MM.1S (cell line): ENCODE results near the gene PRXL2A.
A peak's percentile ranks its signal among the peaks of the same experiment; 100 is the strongest.

ENCODE experiments used
- DNase-seq: peaks from one replicate; pipeline ENCODE4 v3.0.0-alpha.2; 2015
- H2AFZ ChIP-seq: fragments of 300-600 bp; sonication (generic); 2 replicates; pipeline ENCODE4 v1.6.0; 2016; ENCODE audit warnings: antibody characterized with exemption, low read length
- H3F3A ChIP-seq: fragments of 300-600 bp; sonication (generic); 2 replicates; pipeline ENCODE4 v1.6.1; 2016; ENCODE audit warnings: mild to moderate bottlenecking, antibody characterized with exemption, low read length, moderate library complexity, mixed read lengths; ENCODE audit not compliant: insufficient read depth
- H3K27ac ChIP-seq: fragments of 300-600 bp; sonication (generic); 2 replicates; pipeline ENCODE4 v1.5.1; 2016; ENCODE audit warnings: mild to moderate bottlenecking, low read length
- H3K27me3 ChIP-seq: fragments of 300-600 bp; sonication (generic); replicated peaks from 2 replicates; pipeline ENCODE4 v1.6.0; 2016; ENCODE audit warnings: low read length; ENCODE audit not compliant: insufficient read depth
- H3K36me3 ChIP-seq: fragments of 300-600 bp; sonication (generic); replicated peaks from 2 replicates; pipeline ENCODE4 v1.6.1; 2016; ENCODE audit warnings: mild to moderate bottlenecking, low read length, mixed read lengths; ENCODE audit not compliant: insufficient read depth
- H3K4me1 ChIP-seq: fragments of 300-600 bp; sonication (generic); 2 replicates; pipeline ENCODE4 v1.6.1; 2016; ENCODE audit warnings: low read length, mixed read lengths
- H3K4me2 ChIP-seq: fragments of 300-600 bp; sonication (generic); 2 replicates; pipeline ENCODE4 v1.6.0; 2016; ENCODE audit warnings: low read depth, low read length
- H3K4me3 ChIP-seq: fragments of 300-600 bp; sonication (generic); 2 replicates; pipeline ENCODE4 v1.5.1; 2016; ENCODE audit warnings: low read length, mixed read lengths
- H3K79me2 ChIP-seq: fragments of 300-600 bp; sonication (generic); 2 replicates; pipeline ENCODE4 v1.6.1; 2016; ENCODE audit warnings: mixed run types, low read length, mixed read lengths
- H3K9ac ChIP-seq: fragments of 300-600 bp; sonication (generic); 2 replicates; pipeline ENCODE4 v1.6.1; 2016; ENCODE audit warnings: low read length, mixed read lengths
- H3K9me2 ChIP-seq: fragments of 300-600 bp; sonication (generic); replicated peaks from 2 replicates; pipeline ENCODE4 v1.6.1; 2016; ENCODE audit warnings: mild to moderate bottlenecking, low read length, mixed read lengths; ENCODE audit not compliant: insufficient read depth
- H3K9me3 ChIP-seq: fragments of 300-600 bp; sonication (generic); replicated peaks from 2 replicates; pipeline ENCODE4 v1.6.1; 2016; ENCODE audit warnings: mild to moderate bottlenecking, low read length, mixed read lengths; ENCODE audit not compliant: insufficient read depth
- H4K20me1 ChIP-seq: fragments of 300-600 bp; sonication (generic); 2 replicates; pipeline ENCODE4 v1.6.1; 2016; ENCODE audit warnings: mild to moderate bottlenecking, low read length, moderate library complexity, mixed read lengths; ENCODE audit not compliant: insufficient read depth
- EZH2 ChIP-seq: fragments of 300-600 bp; sonication (generic); optimal IDR thresholded peaks from 2 replicates; pipeline ENCODE3; 2017; ENCODE audit warnings: low read depth, mild to moderate bottlenecking, antibody characterized with exemption, low read length, mixed read lengths
- EZH2phosphoT487 ChIP-seq: fragments of 300-600 bp; sonication (generic); IDR thresholded peaks from 2 replicates; pipeline ENCODE4 v1.6.1; 2018; ENCODE audit warnings: antibody characterized with exemption, low read length
- TF ChIP-seq, protein P1 (sequence below): fragments of 300-600 bp; sonication (generic); IDR thresholded peaks from 2 replicates; pipeline ENCODE4 v1.5.1; 2016; ENCODE audit warnings: antibody characterized with exemption, low read length, mixed read lengths

PRXL2A gene

DNA sequence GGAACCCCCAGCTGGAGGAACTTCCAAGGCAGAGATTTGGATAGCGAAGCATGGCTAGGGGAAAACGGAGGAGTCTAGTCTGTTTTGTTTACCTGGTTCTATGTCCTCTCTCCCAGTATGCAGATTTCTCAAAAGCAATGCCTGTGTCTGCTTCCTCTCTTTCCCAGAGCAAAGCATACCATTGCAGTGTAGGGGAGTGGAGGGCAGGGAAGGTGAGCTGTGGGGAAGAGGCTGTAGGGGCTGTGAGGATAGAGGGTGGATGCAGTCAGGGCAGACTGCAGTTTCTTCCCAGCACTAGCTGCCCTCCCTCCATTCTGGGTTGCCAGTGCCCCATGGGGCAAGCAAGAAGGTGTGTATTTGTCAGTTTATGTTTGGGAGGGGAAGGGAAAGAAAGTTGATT, 28.9 kb downstream of the PRXL2A start:
- H3K36me3 ChIP-seq, result no peaks in the 10 kb centered on the region
- H3K27ac ChIP-seq, result no peak overlapping the region
- H3K27me3 ChIP-seq, result no peaks in the 10 kb centered on the region
- H3K4me2 ChIP-seq, result no peak overlapping the region
- no peaks in the 10 kb centered on the region for H3K9me2 ChIP-seq
- no peaks in the 10 kb centered on the region for H3K79me2 ChIP-seq
- H4K20me1 ChIP-seq, result no peaks in the 10 kb centered on the region
- H3K4me1 ChIP-seq, result peaks cover 6% of the 10 kb centered on the region; the same call in 1 of the 2 replicates
- H3K4me3 ChIP-seq, result no peak overlapping the region
- TF ChIP-seq, protein P1, sequence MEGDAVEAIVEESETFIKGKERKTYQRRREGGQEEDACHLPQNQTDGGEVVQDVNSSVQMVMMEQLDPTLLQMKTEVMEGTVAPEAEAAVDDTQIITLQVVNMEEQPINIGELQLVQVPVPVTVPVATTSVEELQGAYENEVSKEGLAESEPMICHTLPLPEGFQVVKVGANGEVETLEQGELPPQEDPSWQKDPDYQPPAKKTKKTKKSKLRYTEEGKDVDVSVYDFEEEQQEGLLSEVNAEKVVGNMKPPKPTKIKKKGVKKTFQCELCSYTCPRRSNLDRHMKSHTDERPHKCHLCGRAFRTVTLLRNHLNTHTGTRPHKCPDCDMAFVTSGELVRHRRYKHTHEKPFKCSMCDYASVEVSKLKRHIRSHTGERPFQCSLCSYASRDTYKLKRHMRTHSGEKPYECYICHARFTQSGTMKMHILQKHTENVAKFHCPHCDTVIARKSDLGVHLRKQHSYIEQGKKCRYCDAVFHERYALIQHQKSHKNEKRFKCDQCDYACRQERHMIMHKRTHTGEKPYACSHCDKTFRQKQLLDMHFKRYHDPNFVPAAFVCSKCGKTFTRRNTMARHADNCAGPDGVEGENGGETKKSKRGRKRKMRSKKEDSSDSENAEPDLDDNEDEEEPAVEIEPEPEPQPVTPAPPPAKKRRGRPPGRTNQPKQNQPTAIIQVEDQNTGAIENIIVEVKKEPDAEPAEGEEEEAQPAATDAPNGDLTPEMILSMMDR, result no peak
- TF ChIP-seq EZH2 (no peak), EZH2phosphoT487 (no peak)
- no peaks in the 10 kb centered on the region for H3K9me3 ChIP-seq
- no peak overlapping the region for H2AFZ ChIP-seq
- H3K9ac ChIP-seq, result no peak overlapping the region
- DNase-seq, result no peak
- H3F3A ChIP-seq, result no peaks in the 10 kb centered on the region

DNA sequence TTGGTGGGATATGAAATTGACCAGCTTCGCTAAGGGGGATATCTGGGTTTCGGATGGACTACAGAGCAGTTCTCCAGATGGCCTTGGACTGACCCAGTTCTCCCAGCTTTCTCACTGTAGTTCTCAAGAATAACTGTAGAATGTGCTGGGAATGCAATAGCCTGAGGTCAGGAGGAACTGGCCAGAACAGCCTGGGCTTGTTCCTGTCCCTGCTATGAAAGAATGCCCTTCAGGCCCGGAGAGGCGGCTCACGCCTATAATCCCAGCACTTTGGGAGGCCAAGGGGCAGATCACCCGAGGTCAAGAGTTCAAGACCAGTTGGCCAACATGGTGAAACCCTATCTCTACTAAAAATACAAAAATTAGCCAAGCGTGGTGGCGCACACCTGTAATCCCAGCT, 33.5 kb downstream of the PRXL2A start:
- no peak overlapping the region for H3K4me3 ChIP-seq
- no peaks in the 10 kb centered on the region for H3K9me2 ChIP-seq
- no peaks in the 10 kb centered on the region for H4K20me1 ChIP-seq
- DNase-seq, result no peak
- no peaks in the 10 kb centered on the region for H3K79me2 ChIP-seq
- no peak overlapping the region for H3K27ac ChIP-seq
- H3F3A ChIP-seq, result no peaks in the 10 kb centered on the region
- no peak overlapping the region for H3K9ac ChIP-seq
- no peak for TF ChIP-seq EZH2phosphoT487
- TF ChIP-seq EZH2, result no peak
- TF ChIP-seq, protein P1, result no peak
- no peak overlapping the region for H2AFZ ChIP-seq
- no peaks in the 10 kb centered on the region for H3K27me3 ChIP-seq
- no peak overlapping the region for H3K4me2 ChIP-seq
- no peaks in the 10 kb centered on the region for H3K36me3 ChIP-seq
- no peaks in the 10 kb centered on the region for H3K4me1 ChIP-seq
- H3K9me3 ChIP-seq, result no peaks in the 10 kb centered on the region

DNA sequence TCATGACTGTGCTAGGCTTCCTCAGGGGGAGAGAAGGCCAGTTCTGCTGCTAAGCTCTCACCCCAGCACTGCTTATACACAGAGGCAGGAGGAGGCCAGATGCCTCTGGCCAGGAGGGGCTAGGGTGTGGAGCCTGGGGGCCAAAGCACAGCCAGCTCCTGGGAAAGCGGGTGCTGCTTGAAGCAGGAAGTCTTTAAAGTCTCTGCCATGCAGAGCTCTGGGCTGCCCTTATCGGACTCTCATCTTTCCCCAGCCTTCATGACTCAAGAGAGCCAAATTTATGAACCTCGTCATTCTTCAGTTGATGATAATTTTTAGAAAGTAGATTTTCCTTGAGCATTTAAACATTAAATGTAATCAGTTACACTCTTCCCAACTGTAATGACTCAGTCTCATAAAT, 34.5 kb downstream of the PRXL2A start:
- Histone ChIP-seq H3K36me3 (no peaks in the 10 kb centered on the region), H3K27me3 (no peaks in the 10 kb centered on the region), H3K4me3 (no peak overlapping the region), H3K27ac (no peak overlapping the region), H3K9me3 (no peaks in the 10 kb centered on the region), H3K4me2 (no peak overlapping the region), H3F3A (no peaks in the 10 kb centered on the region), H3K4me1 (no peaks in the 10 kb centered on the region), H3K9ac (no peak overlapping the region), H2AFZ (no peak overlapping the region), H3K9me2 (no peaks in the 10 kb centered on the region), H3K79me2 (no peaks in the 10 kb centered on the region), H4K20me1 (no peaks in the 10 kb centered on the region)
- no peak for DNase-seq
- TF ChIP-seq EZH2, result no peak
- TF ChIP-seq EZH2phosphoT487, result no peak
- TF ChIP-seq, protein P1, result no peak

DNA sequence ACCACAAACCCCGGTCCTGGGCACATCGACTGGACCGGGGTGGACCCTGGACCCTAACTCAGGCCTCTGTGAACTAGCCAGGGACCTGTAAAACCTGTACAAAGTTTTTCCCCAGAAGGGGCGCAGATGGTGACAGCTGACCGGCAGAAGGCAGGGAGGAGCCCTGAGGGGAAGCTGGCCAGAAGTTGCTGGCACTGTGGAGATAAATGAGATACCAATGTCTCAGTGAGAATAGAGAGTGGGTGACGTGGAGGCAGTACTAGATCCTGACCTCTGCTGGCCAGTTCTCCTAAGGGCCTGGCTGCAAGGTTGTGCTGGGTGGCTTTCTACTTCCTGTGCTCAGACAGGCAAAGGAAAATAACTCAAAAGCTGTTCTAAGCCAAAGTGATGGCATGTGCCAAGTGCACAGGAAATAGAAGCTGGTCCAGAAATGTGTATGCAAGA, 35.2 kb downstream of the PRXL2A start:
- no peak overlapping the region for H3K9ac ChIP-seq
- H3K9me3 ChIP-seq, result no peaks in the 10 kb centered on the region
- H3K27ac ChIP-seq, result no peak overlapping the region
- no peak overlapping the region for H3K4me3 ChIP-seq
- no peak overlapping the region for H2AFZ ChIP-seq
- TF ChIP-seq, protein P1, result peak; percentile 37
- TF ChIP-seq EZH2phosphoT487, result no peak
- H3K36me3 ChIP-seq, result no peaks in the 10 kb centered on the region
- H3K4me1 ChIP-seq, result no peaks in the 10 kb centered on the region
- H3K79me2 ChIP-seq, result no peaks in the 10 kb centered on the region
- DNase-seq, result peak; percentile 11
- H3K4me2 ChIP-seq, result no peak overlapping the region
- H3F3A ChIP-seq, result no peaks in the 10 kb centered on the region
- H3K9me2 ChIP-seq, result no peaks in the 10 kb centered on the region
- H4K20me1 ChIP-seq, result no peaks in the 10 kb centered on the region
- no peaks in the 10 kb centered on the region for H3K27me3 ChIP-seq
